IMR-90 (cell line): ENCODE measurements around the gene TBX4. TPM values are rescaled to one million over a fixed set of nuclear protein-coding genes. Genes with fewer than 3 reads are reported as not detected.

Source experiments
- ATAC-seq: fragments of 200-7000 bp; cut with Tn5 transposase; 2 replicates; pipeline ENCODE4 v1.9.1; 2020; ENCODE audit warnings: low read depth, mild to moderate bottlenecking, moderate library complexity
- BruUV-seq: library from RNA; stranded (reverse); fragments of 400-500 nt; replicated peaks from 2 replicates; lab custom pipeline; 2021; lab: Mats Ljungman, UMichigan
- CTCF ChIA-PET: fragments of 300-600 bp; formaldehyde crosslinking; extraction: SDS; loops from one replicate; lab custom pipeline; 2021; ENCODE audit warnings: antibody characterized with exemption; lab: Yijun Ruan, JAX
- POLR2A ChIA-PET: fragments of 300-600 bp; sonication (Branson Sonifier 250); formaldehyde crosslinking; loops from one replicate; lab custom pipeline; 2022; ENCODE audit warnings: antibody characterized with exemption; ENCODE audit not compliant: unreplicated experiment; lab: Charles Lee
- DNase-seq: peaks from one replicate; pipeline ENCODE4 v3.0.0; 2013
- H2AFZ ChIP-seq: replicated peaks from 2 replicates; pipeline ENCODE3; 2013; ENCODE audit warnings: low read length, mild to moderate bottlenecking; ENCODE audit not compliant: poor library complexity
- H2AK5ac ChIP-seq: 2 replicates; pipeline ENCODE4 v1.6.1; 2013; ENCODE audit warnings: low read depth, low read length, inconsistent platforms
- H2AK9ac ChIP-seq: replicated peaks from 2 replicates; pipeline ENCODE3; 2013; ENCODE audit warnings: mild to moderate bottlenecking, low read depth, low read length, moderate library complexity; ENCODE audit not compliant: poor library complexity
- H2BK120ac ChIP-seq: 2 replicates; pipeline ENCODE4 v1.6.1; 2013; ENCODE audit warnings: low read depth, low read length, inconsistent platforms
- H2BK15ac ChIP-seq: 3 replicates; pipeline ENCODE4 v1.6.1; 2013; ENCODE audit warnings: low read depth, low read length, inconsistent platforms
- H2BK20ac ChIP-seq: 2 replicates; pipeline ENCODE4 v1.6.1; 2013; ENCODE audit warnings: low read depth, mild to moderate bottlenecking, inconsistent platforms, low read length, moderate library complexity
- H2BK5ac ChIP-seq: 2 replicates; pipeline ENCODE4 v1.6.1; 2013; ENCODE audit warnings: mild to moderate bottlenecking, low read depth, low read length, inconsistent platforms; ENCODE audit not compliant: poor library complexity, severe bottlenecking
- H3K14ac ChIP-seq: replicated peaks from 2 replicates; pipeline ENCODE4 v1.6.1; 2013; ENCODE audit warnings: low read depth, low read length, inconsistent platforms
- H3K18ac ChIP-seq: 2 replicates; pipeline ENCODE4 v1.6.1; 2013; ENCODE audit warnings: low read depth, low read length, control low read depth
- H3K23ac ChIP-seq: 2 replicates; pipeline ENCODE4 v1.6.1; 2013; ENCODE audit warnings: low read depth, low read length, inconsistent platforms
- H3K27ac ChIP-seq: 2 replicates; pipeline ENCODE4 v1.5.1; 2013; ENCODE audit warnings: mild to moderate bottlenecking, control low read depth, low read length; ENCODE audit not compliant: insufficient read depth
- H3K27me3 ChIP-seq: 2 replicates; pipeline ENCODE4 v1.6.1; 2013; ENCODE audit warnings: low read length; ENCODE audit not compliant: control insufficient read depth, insufficient read depth
- H3K36me3 ChIP-seq: 2 replicates; pipeline ENCODE4 v1.6.1; 2013; ENCODE audit warnings: low read length, mixed read lengths; ENCODE audit not compliant: control insufficient read depth, insufficient read depth
- H3K4ac ChIP-seq: 2 replicates; pipeline ENCODE4 v1.6.1; 2013; ENCODE audit warnings: low read depth, low read length, inconsistent platforms
- H3K4me1 ChIP-seq: 2 replicates; pipeline ENCODE4 v1.6.1; 2013; ENCODE audit warnings: low read length, mixed read lengths; ENCODE audit not compliant: control insufficient read depth, insufficient read depth
- H3K4me2 ChIP-seq: 2 replicates; pipeline ENCODE4 v1.6.1; 2013; ENCODE audit warnings: low read depth, mild to moderate bottlenecking, control low read depth, low read length, moderate library complexity
- H3K4me3 ChIP-seq: 2 replicates; pipeline ENCODE4 v1.5.1; 2013; ENCODE audit warnings: low read depth, mild to moderate bottlenecking, control low read depth, low read length, moderate library complexity; ENCODE audit not compliant: insufficient read depth
- H3K56ac ChIP-seq: 2 replicates; pipeline ENCODE4 v1.6.1; 2013; ENCODE audit warnings: low read length, inconsistent platforms; ENCODE audit not compliant: insufficient read depth; ENCODE audit errors: extremely low read depth
- H3K79me1 ChIP-seq, 2 experiments: 2 replicates each; pipeline ENCODE4 v1.6.1; 2013; ENCODE audit warnings: low read length in 2 of 2, inconsistent platforms in 1 of 2, low read depth in 1 of 2
- H3K9ac ChIP-seq: 2 replicates; pipeline ENCODE4 v1.6.1; 2013; ENCODE audit warnings: low read depth, low read length, control low read depth
- H3K9me1 ChIP-seq: 2 replicates; pipeline ENCODE4 v1.6.1; 2013; ENCODE audit warnings: low read length, inconsistent platforms; ENCODE audit not compliant: insufficient read depth
- H3K9me3 ChIP-seq: 2 replicates; pipeline ENCODE4 v1.6.1; 2013; ENCODE audit warnings: low read length; ENCODE audit not compliant: control insufficient read depth, insufficient read depth
- H4K20me1 ChIP-seq: 2 replicates; pipeline ENCODE4 v1.6.1; 2013; ENCODE audit warnings: low read length, inconsistent platforms; ENCODE audit not compliant: insufficient read depth
- H4K5ac ChIP-seq: 2 replicates; pipeline ENCODE4 v1.6.1; 2013; ENCODE audit warnings: mild to moderate bottlenecking, low read depth, low read length, control low read depth
- H4K8ac ChIP-seq, 2 experiments: 2 replicates each; pipeline ENCODE4 v1.6.1; 2013; ENCODE audit warnings: low read depth in 2 of 2, low read length in 2 of 2, control low read depth in 1 of 2, inconsistent platforms in 1 of 2
- H4K91ac ChIP-seq: 2 replicates; pipeline ENCODE4 v1.6.1; 2013; ENCODE audit warnings: low read depth, low read length, inconsistent platforms; ENCODE audit not compliant: insufficient read depth
- BHLHE40 ChIP-seq: fragments of 150-350 bp; IDR thresholded peaks from 2 replicates; pipeline ENCODE4 v1.6.1; 2016; ENCODE audit warnings: mild to moderate bottlenecking, low read depth, low read length
- CEBPB ChIP-seq: IDR thresholded peaks from 2 replicates; pipeline ENCODE4 v1.6.1; 2012; ENCODE audit warnings: low read depth, low read length, improper control_type of control experiment
- CHD1 ChIP-seq: IDR thresholded peaks from 2 replicates; pipeline ENCODE4 v1.6.1; 2012; ENCODE audit warnings: low read depth, low read length, improper control_type of control experiment
- FOS ChIP-seq: fragments of 150-350 bp; IDR thresholded peaks from 2 replicates; pipeline ENCODE4 v1.6.1; 2016; ENCODE audit warnings: low read depth, low read length
- MAFK ChIP-seq: IDR thresholded peaks from 2 replicates; pipeline ENCODE4 v1.6.1; 2012; ENCODE audit warnings: low read depth, low read length, improper control_type of control experiment
- MAZ ChIP-seq: IDR thresholded peaks from 2 replicates; pipeline ENCODE4 v1.6.1; 2012; ENCODE audit warnings: low read depth, mild to moderate bottlenecking, low read length, improper control_type of control experiment, moderate library complexity, borderline replicate concordance
- MXI1 ChIP-seq: IDR thresholded peaks from 2 replicates; pipeline ENCODE4 v1.6.1; 2012; ENCODE audit warnings: low read depth, mild to moderate bottlenecking, low read length, moderate library complexity, borderline replicate concordance
- POLR2A ChIP-seq: IDR thresholded peaks from 2 replicates; pipeline ENCODE4 v1.6.1; 2012; ENCODE audit warnings: mild to moderate bottlenecking, low read depth, low read length
- RAD21 ChIP-seq: IDR thresholded peaks from 2 replicates; pipeline ENCODE4 v1.6.1; 2012; ENCODE audit warnings: low read length, improper control_type of control experiment
- RCOR1 ChIP-seq: IDR thresholded peaks from 2 replicates; pipeline ENCODE4 v1.6.1; 2012; ENCODE audit warnings: mild to moderate bottlenecking, low read length, improper control_type of control experiment; ENCODE audit not compliant: insufficient replicate concordance
- RFX5 ChIP-seq: IDR thresholded peaks from 2 replicates; pipeline ENCODE4 v1.8.0; 2012; ENCODE audit warnings: low read depth, mild to moderate bottlenecking, low read length, moderate library complexity
- SMC3 ChIP-seq: fragments of 150-350 bp; IDR thresholded peaks from 2 replicates; pipeline ENCODE4 v1.6.1; 2016; ENCODE audit warnings: low read depth, mild to moderate bottlenecking, antibody characterized with exemption, low read length, moderate library complexity
- WGBS, 2 experiments: methylation state at CpG; one replicate each; pipeline versions ENCODE4 v1.1.5 to v1.1.7; 2013; ENCODE audit warnings: missing lambda C conversion rate in 2 of 2; ENCODE audit not compliant: insufficient read length in 1 of 2; ENCODE audit errors: extremely low coverage in 2 of 2; 5-methylcytosine and 5-hydroxymethylcytosine counted together
- dilution Hi-C: fragments of 300-500 bp; cut with HindIII; formaldehyde crosslinking; loops from one replicate; pipeline ENCODE4 v1.14.3; 2018; ENCODE audit warnings: low sequenced_read_pairs; ENCODE audit not compliant: unreplicated experiment
- in situ Hi-C: fragments of 300-500 bp; cut with MboI; formaldehyde crosslinking; loops from 3 replicates; pipeline ENCODE4 v1.14.3; 2019; ENCODE audit warnings: low sequenced_read_pairs, inconsistent platforms, mixed read lengths
- intact Hi-C: fragments of 100-400 bp; cut with micrococcal nuclease; formaldehyde crosslinking; loops from 2 replicates; pipeline ENCODE4 v1.10.0; 2022
- polyA plus RNA-seq, 3 experiments: library from polyadenylated mRNA; depleted of rRNA; stranded (reverse); fragments of >200 nt; gene quantifications; 2 replicates each; pipeline ENCODE4 v1.2.3, GENCODE V29; 2012; ENCODE audit warnings: low replicate concordance in 1 of 3
- total RNA-seq: library from RNA; depleted of rRNA; stranded (reverse); fragments of >200 nt; gene quantifications from 2 replicates; pipeline ENCODE4 v1.2.3, GENCODE V29; 2012
- TF ChIP-seq, protein P1 (sequence below): conservative IDR thresholded peaks from 2 replicates; pipeline ENCODE4 v1.5.1; 2012; ENCODE audit warnings: mild to moderate bottlenecking, low read depth, low read length, improper control_type of control experiment
- TF ChIP-seq, protein P2 (sequence below): fragments of 150-350 bp; IDR thresholded peaks from 2 replicates; pipeline ENCODE4 v1.6.1; 2017; ENCODE audit warnings: mild to moderate bottlenecking, antibody characterized with exemption, low read length, low read depth

TBX4 gene
- total and polyA plus RNA-seq, 2 of the 4 experiments (the other 2 are of a cell fraction) = 0.05 TPM; not detected in 1

- Histone ChIP-seq H4K91ac (no peak overlapping the region), H3K27me3 (no peaks in the 10 kb centered on the region; the same call in 1 of the 2 replicates), H4K5ac (no peak overlapping the region), H2BK15ac (no peak overlapping the region), H3K9ac (no peak overlapping the region), H3K4me1 (no peaks in the 10 kb centered on the region), H3K56ac (no peak overlapping the region), H2BK20ac (no peak overlapping the region), H2AK5ac (no peak overlapping the region), H3K27ac (no peak overlapping the region), H2BK120ac (no peak overlapping the region), H2AFZ (no peak overlapping the region), H2BK5ac (no peak overlapping the region), H4K8ac (no peak overlapping the region), H3K4ac (no peak overlapping the region), H3K9me3 (no peaks in the 10 kb centered on the region), H3K18ac (no peak overlapping the region), H3K23ac (no peak overlapping the region), H3K9me1 (no peaks in the 10 kb centered on the region), H3K4me2 (no peak overlapping the region), H2AK9ac (no peak overlapping the region), H3K79me1 (no peaks in the 10 kb centered on the region), H3K4me3 (no peak overlapping the region), H4K20me1 (no peaks in the 10 kb centered on the region), H3K36me3 (no peaks in the 10 kb centered on the region), H3K14ac (no peak overlapping the region)
- POLR2A ChIA-PET = no interaction called here
- TF ChIP-seq MAFK (no peak), RAD21 (no peak), SMC3 (no peak), CHD1 (no peak), RCOR1 (no peak), POLR2A (no peak), MXI1 (no peak), BHLHE40 (no peak), RFX5 (no peak), FOS (no peak), CEBPB (no peak), MAZ (no peak)
- TF ChIP-seq, protein P1, sequence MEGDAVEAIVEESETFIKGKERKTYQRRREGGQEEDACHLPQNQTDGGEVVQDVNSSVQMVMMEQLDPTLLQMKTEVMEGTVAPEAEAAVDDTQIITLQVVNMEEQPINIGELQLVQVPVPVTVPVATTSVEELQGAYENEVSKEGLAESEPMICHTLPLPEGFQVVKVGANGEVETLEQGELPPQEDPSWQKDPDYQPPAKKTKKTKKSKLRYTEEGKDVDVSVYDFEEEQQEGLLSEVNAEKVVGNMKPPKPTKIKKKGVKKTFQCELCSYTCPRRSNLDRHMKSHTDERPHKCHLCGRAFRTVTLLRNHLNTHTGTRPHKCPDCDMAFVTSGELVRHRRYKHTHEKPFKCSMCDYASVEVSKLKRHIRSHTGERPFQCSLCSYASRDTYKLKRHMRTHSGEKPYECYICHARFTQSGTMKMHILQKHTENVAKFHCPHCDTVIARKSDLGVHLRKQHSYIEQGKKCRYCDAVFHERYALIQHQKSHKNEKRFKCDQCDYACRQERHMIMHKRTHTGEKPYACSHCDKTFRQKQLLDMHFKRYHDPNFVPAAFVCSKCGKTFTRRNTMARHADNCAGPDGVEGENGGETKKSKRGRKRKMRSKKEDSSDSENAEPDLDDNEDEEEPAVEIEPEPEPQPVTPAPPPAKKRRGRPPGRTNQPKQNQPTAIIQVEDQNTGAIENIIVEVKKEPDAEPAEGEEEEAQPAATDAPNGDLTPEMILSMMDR = no peak
- TF ChIP-seq, protein P2, sequence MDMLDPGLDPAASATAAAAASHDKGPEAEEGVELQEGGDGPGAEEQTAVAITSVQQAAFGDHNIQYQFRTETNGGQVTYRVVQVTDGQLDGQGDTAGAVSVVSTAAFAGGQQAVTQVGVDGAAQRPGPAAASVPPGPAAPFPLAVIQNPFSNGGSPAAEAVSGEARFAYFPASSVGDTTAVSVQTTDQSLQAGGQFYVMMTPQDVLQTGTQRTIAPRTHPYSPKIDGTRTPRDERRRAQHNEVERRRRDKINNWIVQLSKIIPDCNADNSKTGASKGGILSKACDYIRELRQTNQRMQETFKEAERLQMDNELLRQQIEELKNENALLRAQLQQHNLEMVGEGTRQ = no peak
- ATAC-seq (no peak), DNase-seq (no peak)
- CTCF ChIA-PET = no interaction called here
- dilution Hi-C loops (no loop called here), intact Hi-C loops (no loop called here), in situ Hi-C loops (no loop called here)
- WGBS, 2 experiments = 95% methylated on average over 4 of the region's 8 CpGs; no CpG with 5 or more reads in 1 of the 2 experiments
- no TSS peak for BruUV-seq
These were observed 82.2 kb downstream of the TBX4 start for GRCh38 chr17:61534414-61534813.
